ENCODE results near the gene CCDC154.

Gene CCDC154, protein sequence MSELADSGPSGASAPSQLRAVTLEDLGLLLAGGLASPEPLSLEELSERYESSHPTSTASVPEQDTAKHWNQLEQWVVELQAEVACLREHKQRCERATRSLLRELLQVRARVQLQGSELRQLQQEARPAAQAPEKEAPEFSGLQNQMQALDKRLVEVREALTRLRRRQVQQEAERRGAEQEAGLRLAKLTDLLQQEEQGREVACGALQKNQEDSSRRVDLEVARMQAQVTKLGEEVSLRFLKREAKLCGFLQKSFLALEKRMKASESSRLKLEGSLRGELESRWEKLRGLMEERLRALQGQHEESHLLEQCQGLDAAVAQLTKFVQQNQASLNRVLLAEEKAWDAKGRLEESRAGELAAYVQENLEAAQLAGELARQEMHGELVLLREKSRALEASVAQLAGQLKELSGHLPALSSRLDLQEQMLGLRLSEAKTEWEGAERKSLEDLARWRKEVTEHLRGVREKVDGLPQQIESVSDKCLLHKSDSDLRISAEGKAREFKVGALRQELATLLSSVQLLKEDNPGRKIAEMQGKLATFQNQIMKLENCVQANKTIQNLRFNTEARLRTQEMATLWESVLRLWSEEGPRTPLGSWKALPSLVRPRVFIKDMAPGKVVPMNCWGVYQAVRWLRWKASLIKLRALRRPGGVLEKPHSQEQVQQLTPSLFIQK

DNA sequence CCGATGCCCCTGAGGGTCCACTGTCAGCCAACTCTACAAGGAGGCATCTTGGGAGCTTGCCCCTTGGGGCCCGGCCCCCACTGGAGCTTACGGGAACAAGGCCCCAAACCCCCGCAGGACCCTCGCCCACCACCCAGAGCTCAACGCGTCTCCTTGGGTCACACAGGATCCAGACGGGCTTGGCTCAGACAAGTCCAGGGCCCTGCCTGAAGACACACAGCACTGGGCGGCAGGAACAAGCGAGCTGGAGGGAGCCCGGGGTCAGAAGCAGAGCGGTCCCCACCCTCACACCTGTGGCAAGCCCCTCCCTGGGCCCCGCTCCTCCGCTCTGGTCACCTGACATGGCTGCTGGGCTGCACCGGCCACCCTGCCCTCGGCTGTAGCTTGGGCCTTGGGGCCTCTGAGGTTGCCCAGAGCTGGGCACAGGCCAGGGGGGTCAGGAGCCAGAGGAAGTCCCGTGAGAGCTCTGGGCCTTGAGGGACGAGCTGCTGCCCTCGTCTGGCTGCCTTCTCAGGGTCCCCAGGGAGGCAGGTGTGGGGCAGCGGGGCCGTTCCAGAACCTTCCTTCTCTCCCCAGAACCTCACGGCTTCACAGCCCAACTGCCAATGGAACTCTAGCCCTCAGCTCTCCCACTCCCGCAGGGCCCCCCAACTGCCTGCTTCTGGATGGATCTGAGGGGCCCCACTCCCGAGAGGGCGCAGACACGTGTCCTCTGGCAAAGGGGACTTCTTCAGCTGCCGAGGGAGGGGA, at the start of gene CCDC154:
Gene CCDC154 (minus strand): TSS at position 577 of the 750 bp plus-strand sequence. CDS start 234 bp downstream, at position 343.
- DNase-seq (ENCODE audit: low read depth in 2 of 2): no peak
- no peak within 1 kb of the TSS for H3K4me3 ChIP-seq (replicated peaks in 1 of 2; ENCODE audit: low read depth in 2 of 2, low read length in 2 of 2)

DNA sequence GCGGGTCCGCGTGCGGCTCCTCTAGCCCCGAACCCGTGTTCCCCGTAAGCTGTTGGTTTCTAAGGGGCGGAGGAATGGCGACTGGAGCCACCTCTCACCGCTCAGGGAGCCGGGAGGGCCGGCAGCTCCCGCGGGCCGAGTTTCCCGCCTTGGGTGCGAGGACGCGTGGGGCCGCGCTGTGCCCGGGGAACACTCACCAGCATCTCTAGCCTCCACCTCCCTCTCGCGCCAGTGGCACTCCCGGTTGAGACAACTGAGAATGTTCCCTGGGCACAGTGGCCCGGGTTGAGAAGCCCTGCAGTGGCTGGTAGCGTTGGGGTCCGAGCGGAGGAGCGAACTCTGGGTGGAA, 49.4 kb upstream of the CCDC154 start:
- DNase-seq (ENCODE audit: low read depth in 2 of 2): peak in 1 of 2 donors; percentile 20
- H3K4me3 ChIP-seq (replicated peaks in 1 of 2; ENCODE audit: low read depth in 2 of 2, low read length in 2 of 2): peak overlapping the region; percentile 78 to 84
- TF ChIP-seq, protein P1, sequence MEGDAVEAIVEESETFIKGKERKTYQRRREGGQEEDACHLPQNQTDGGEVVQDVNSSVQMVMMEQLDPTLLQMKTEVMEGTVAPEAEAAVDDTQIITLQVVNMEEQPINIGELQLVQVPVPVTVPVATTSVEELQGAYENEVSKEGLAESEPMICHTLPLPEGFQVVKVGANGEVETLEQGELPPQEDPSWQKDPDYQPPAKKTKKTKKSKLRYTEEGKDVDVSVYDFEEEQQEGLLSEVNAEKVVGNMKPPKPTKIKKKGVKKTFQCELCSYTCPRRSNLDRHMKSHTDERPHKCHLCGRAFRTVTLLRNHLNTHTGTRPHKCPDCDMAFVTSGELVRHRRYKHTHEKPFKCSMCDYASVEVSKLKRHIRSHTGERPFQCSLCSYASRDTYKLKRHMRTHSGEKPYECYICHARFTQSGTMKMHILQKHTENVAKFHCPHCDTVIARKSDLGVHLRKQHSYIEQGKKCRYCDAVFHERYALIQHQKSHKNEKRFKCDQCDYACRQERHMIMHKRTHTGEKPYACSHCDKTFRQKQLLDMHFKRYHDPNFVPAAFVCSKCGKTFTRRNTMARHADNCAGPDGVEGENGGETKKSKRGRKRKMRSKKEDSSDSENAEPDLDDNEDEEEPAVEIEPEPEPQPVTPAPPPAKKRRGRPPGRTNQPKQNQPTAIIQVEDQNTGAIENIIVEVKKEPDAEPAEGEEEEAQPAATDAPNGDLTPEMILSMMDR (IDR thresholded peaks at IDR 0.05; ENCODE audit: low read depth, low read length): no peak

More for the DNA sequence above, at the start of gene CCDC154:
- TF ChIP-seq, protein P1 (IDR thresholded peaks at IDR 0.05; ENCODE audit: low read depth, low read length): no peak

DNA sequence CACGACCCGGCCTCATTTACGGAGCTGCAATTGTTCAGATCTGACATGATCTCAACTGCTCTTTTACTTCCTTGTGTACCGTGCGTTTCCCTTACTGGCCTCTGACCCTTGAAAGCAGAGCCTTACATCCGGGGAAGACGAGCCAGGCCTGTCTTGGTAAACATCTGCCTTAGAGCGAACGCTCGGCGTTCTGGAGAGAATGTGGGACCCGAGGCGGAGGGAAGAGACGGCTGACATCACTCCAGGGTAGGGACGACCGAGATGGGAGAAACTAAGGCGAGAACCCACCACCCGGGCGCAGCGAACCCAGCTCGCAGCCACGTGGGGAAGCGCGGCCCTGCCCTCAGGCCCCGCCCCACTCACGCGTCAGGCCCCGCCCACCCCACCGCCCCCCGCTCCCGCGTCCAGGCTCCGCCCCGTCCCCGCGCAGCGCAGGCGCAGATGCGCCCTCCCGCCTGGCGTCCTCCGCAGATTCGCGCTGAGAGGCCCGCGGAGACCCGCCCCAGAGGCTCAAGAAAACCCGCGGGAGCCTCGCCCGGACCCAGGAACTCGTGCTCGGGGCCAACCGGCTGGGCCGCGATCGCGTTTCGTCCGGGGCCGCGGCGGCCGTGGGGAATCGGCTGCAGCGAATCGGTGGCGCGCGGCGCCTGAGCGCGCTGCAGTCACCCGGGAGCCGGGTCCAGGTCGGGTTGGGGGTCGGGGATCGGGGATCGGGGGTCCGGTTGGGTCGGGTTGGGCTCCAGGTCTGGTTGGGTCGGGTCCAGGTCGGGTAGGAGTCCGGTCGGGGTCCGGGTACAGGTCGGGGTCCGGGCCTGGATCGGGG, 48.8 kb upstream of the CCDC154 start, which contains the start of gene TELO2:
Gene TELO2 (plus strand): TSS at position 438 of the 823 bp plus-strand sequence. CDS start 922 bp downstream, outside the sequence.
- DNase-seq (ENCODE audit: low read depth in 2 of 2): peak; percentile 83 to 85
- H3K4me3 ChIP-seq (replicated peaks in 1 of 2; ENCODE audit: low read depth in 2 of 2, low read length in 2 of 2): peak within 1 kb of the TSS; percentile 78 to 84
- TF ChIP-seq, protein P1 (IDR thresholded peaks at IDR 0.05; ENCODE audit: low read depth, low read length): no peak

DNA sequence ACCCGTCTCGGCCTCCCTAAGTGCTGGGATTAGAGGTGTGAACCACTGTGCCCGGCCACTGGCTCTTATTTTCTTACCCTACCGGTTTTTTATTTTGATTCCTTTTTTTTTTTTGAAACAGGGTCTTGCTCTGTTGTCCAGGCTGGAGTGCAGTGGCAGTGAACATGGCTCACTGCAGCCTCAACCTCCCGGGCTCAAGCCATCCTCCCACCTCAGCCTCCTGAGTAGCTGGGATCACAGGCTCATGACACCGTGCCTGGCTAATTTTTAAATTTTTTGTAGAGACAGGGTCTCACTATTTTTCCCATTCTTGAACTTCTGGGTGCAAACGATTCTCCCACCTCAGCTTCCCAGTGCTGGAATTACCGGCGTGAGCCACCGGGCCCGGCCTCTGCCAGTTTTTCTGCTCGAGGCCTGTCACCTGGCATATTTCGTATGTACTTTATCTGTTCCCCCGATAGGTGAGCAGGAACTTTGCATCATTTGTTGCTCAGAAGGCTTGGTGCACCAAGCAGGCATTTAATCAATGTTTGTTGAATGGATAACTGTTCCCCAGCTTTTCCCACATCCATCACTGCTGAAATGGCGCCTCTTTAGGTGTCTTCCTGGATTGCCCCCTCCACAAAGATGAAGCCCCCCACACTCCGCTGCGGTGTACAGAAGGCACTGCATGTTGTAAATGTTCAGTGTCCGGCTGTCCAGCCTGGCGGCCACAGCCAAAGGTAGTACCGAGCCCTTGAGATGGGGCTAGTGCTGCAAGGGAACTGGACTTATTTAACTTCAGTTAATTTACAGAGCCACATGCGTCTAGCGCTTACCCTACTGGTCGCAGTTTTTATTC, 47.9 kb upstream of the CCDC154 start:
- TF ChIP-seq, protein P1 (IDR thresholded peaks at IDR 0.05; ENCODE audit: low read depth, low read length): no peak
- no peak for DNase-seq (ENCODE audit: low read depth in 2 of 2)

DNA sequence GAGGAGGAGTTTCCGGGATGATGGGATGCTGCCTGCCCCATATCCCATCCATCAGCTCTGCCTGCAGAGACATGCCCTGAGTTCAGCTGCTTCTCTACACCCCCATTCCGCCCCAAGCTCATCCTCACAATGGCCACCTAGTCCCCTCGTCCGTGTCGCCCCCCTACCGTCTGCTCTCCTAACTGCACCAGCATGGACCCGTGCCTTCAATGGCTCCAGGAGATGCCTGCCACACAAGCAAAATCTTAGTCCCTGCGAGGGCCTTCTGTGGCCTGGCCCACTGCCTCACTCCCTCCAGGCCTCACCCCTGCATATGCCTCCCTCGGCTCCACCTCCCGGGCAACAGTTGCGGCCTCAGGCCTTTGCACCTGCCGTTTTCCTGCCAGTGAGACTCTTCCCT, 47.0 kb upstream of the CCDC154 start:
- TF ChIP-seq, protein P1 (IDR thresholded peaks at IDR 0.05; ENCODE audit: low read depth, low read length): no peak
- DNase-seq (ENCODE audit: low read depth in 2 of 2): no peak
- no peak overlapping the region for H3K4me3 ChIP-seq (replicated peaks in 1 of 2; ENCODE audit: low read depth in 2 of 2, low read length in 2 of 2)

More for the DNA sequence above, 47.9 kb upstream of the CCDC154 start:
- peak overlapping the region in 1 of 2 donors; percentile 41 for H3K4me3 ChIP-seq (replicated peaks in 1 of 2; ENCODE audit: low read depth in 2 of 2, low read length in 2 of 2)
